HL-60 (cell line): Measurements from ENCODE around the gene ACAD9.

ENCODE experiments used
- DNase-seq, 2 experiments: peaks; one replicate each; pipeline ENCODE4 v3.0.0-alpha.2; 2010 to 2020; ENCODE audit warnings: low read depth in 1 of 2, low spot score in 1 of 2
- H3K27ac ChIP-seq: fragments of 250-450 bp; sonication (Bioruptor Pico); replicated peaks from 2 replicates; pipeline ENCODE4 v1.5.1; 2020; ENCODE audit warnings: mild to moderate bottlenecking, moderate library complexity
- H3K27me3 ChIP-seq: fragments of 250-450 bp; sonication (Bioruptor Pico); 2 replicates; pipeline ENCODE4 v1.5.1; 2021; ENCODE audit warnings: mild to moderate bottlenecking, moderate library complexity; ENCODE audit not compliant: insufficient read depth, poor library complexity, severe bottlenecking
- H3K4me3 ChIP-seq: replicated peaks from 2 replicates; pipeline ENCODE4 v1.5.1; 2011; ENCODE audit warnings: mild to moderate bottlenecking, control low read depth, low read length; ENCODE audit not compliant: insufficient read depth
- CTCF ChIP-seq: IDR thresholded peaks from one replicate; pipeline ENCODE4 v1.5.1; 2011; ENCODE audit warnings: low read length, control low read depth, inconsistent platforms; ENCODE audit not compliant: insufficient read depth
- GABPA ChIP-seq: IDR thresholded peaks from 2 replicates; pipeline ENCODE4 v1.6.1; 2012; ENCODE audit warnings: low read depth
- POLR2AphosphoS5 ChIP-seq: IDR thresholded peaks from 2 replicates; pipeline ENCODE4 v1.6.1; 2012; ENCODE audit warnings: low read depth
- SPI1 ChIP-seq: IDR thresholded peaks from 2 replicates; pipeline ENCODE4 v1.6.1; 2012; ENCODE audit warnings: low read depth, mild to moderate bottlenecking, borderline replicate concordance
- TF ChIP-seq, protein P1 (sequence below): IDR thresholded peaks from 2 replicates; pipeline ENCODE4 v1.6.1; 2012; ENCODE audit warnings: low read depth; ENCODE audit not compliant: insufficient replicate concordance

The ACAD9 gene

DNA sequence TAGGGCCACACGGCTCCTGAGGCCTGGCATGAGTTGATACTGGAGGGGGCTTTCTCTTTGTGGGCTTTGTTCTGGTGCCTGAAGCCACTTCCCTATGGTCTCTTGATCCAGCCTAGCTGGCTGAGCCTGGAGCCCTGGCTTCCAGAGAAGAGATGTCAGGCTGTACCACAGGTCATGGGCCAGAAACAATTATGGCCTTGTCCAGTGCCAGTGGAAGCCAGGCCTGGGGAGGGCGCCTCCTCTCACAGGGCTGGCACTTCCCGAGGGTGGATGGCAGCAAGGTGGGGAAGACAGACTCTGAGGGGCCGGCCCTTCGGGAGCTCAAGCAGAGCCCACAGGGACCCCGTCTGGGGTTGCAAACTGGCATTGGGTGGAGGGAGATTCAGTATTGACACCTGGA is 34.9 kb upstream of the ACAD9 start:
- Histone ChIP-seq H3K27ac (peak overlapping the region; percentile 100), H3K27me3 (no peaks in the 10 kb centered on the region), H3K4me3 (no peak overlapping the region)
- TF ChIP-seq SPI1 (no peak), GABPA (no peak), POLR2AphosphoS5 (no peak), CTCF (no peak)
- TF ChIP-seq, protein P1, sequence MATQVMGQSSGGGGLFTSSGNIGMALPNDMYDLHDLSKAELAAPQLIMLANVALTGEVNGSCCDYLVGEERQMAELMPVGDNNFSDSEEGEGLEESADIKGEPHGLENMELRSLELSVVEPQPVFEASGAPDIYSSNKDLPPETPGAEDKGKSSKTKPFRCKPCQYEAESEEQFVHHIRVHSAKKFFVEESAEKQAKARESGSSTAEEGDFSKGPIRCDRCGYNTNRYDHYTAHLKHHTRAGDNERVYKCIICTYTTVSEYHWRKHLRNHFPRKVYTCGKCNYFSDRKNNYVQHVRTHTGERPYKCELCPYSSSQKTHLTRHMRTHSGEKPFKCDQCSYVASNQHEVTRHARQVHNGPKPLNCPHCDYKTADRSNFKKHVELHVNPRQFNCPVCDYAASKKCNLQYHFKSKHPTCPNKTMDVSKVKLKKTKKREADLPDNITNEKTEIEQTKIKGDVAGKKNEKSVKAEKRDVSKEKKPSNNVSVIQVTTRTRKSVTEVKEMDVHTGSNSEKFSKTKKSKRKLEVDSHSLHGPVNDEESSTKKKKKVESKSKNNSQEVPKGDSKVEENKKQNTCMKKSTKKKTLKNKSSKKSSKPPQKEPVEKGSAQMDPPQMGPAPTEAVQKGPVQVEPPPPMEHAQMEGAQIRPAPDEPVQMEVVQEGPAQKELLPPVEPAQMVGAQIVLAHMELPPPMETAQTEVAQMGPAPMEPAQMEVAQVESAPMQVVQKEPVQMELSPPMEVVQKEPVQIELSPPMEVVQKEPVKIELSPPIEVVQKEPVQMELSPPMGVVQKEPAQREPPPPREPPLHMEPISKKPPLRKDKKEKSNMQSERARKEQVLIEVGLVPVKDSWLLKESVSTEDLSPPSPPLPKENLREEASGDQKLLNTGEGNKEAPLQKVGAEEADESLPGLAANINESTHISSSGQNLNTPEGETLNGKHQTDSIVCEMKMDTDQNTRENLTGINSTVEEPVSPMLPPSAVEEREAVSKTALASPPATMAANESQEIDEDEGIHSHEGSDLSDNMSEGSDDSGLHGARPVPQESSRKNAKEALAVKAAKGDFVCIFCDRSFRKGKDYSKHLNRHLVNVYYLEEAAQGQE: no peak
- no peak for DNase-seq

GRCh38 chr3:128845119-128845777 is 34.2 kb upstream of the ACAD9 start:
- Histone ChIP-seq H3K27me3 (no peaks in the 10 kb centered on the region), H3K4me3 (0 out of 2 replicates have a peak overlapping the region, but pooled peaks have one; percentile 5), H3K27ac (peak overlapping the region; percentile 100)
- DNase-seq: peak in 1 of 2 experiments; percentile 59
- TF ChIP-seq POLR2AphosphoS5 (no peak), SPI1 (peak; percentile 68; the same call in 1 of the 2 replicates), CTCF (no peak)

DNA sequence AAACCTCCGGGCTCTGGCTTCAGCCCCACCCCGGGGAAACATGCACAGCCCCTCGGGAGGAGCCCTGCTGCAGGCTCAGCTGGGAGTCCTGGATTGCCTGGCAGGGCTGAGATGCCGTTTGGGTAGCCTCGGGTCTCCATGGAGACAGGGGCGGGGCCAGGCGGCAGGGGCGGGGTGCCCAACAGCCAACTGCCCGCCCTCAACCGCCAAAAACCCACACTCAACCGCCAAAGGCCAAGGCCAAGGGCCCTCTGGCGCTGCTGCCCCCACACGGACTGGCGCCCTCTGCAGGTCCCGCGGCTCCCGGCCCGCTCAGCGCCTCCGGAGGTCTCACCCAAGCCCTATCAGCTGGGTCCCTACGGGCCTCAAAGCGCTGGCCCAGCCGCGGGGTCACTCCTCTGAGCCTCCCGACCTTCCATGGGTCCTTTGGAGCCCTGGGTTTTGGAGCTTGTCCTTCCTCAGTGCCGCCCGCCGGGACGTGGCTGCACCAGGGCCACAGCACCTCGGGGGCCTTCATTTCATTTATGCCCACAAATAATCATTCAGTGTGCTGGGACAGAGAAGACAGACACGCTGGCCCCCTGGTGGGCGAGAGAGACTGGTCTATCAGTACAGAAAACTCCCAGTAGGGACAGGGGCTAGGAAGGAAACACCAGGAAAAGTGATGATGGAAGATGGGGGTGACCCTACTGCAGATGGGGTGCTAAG is 33.5 kb upstream of the ACAD9 start:
- DNase-seq: peak; percentile 91 to 99
- no peak for TF ChIP-seq SPI1
- no peak for TF ChIP-seq GABPA
- TF ChIP-seq POLR2AphosphoS5: peak; percentile 67; the same call in 1 of the 2 replicates
- TF ChIP-seq, protein P1: no peak
- TF ChIP-seq CTCF: peak; percentile 70
- H3K4me3 ChIP-seq: 0 out of 2 replicates have a peak overlapping the region, but pooled peaks have one; percentile 5
- no peaks in the 10 kb centered on the region for H3K27me3 ChIP-seq
- peak overlapping the region; percentile 100 for H3K27ac ChIP-seq
